IMR-90 (cell line): ENCODE results near the gene TIFAB. TPM values are rescaled to one million over a fixed set of nuclear protein-coding genes. Genes with fewer than 3 reads are reported as not detected.
"Not testable (repeated sequence)": the region's sequence is repeated elsewhere in the genome, so short reads cannot be mapped to it uniquely, and the experiment has no call there.

Source experiments
- ATAC-seq: fragments of 200-7000 bp; cut with Tn5 transposase; 2 replicates; pipeline ENCODE4 v1.9.1; 2020; ENCODE audit warnings: low read depth, mild to moderate bottlenecking, moderate library complexity
- BruUV-seq: library from RNA; stranded (reverse); fragments of 400-500 nt; replicated peaks from 2 replicates; lab custom pipeline; 2021; lab: Mats Ljungman, UMichigan
- CTCF ChIA-PET: fragments of 300-600 bp; formaldehyde crosslinking; extraction: SDS; loops from one replicate; lab custom pipeline; 2021; ENCODE audit warnings: antibody characterized with exemption; lab: Yijun Ruan, JAX
- POLR2A ChIA-PET: fragments of 300-600 bp; sonication (Branson Sonifier 250); formaldehyde crosslinking; loops from one replicate; lab custom pipeline; 2022; ENCODE audit warnings: antibody characterized with exemption; ENCODE audit not compliant: unreplicated experiment; lab: Charles Lee
- DNase-seq: peaks from one replicate; pipeline ENCODE4 v3.0.0; 2013
- H2AFZ ChIP-seq: replicated peaks from 2 replicates; pipeline ENCODE3; 2013; ENCODE audit warnings: low read length, mild to moderate bottlenecking; ENCODE audit not compliant: poor library complexity
- H2AK5ac ChIP-seq: 2 replicates; pipeline ENCODE4 v1.6.1; 2013; ENCODE audit warnings: low read depth, low read length, inconsistent platforms
- H2AK9ac ChIP-seq: replicated peaks from 2 replicates; pipeline ENCODE3; 2013; ENCODE audit warnings: mild to moderate bottlenecking, low read depth, low read length, moderate library complexity; ENCODE audit not compliant: poor library complexity
- H2BK120ac ChIP-seq: 2 replicates; pipeline ENCODE4 v1.6.1; 2013; ENCODE audit warnings: low read depth, low read length, inconsistent platforms
- H2BK15ac ChIP-seq: 3 replicates; pipeline ENCODE4 v1.6.1; 2013; ENCODE audit warnings: low read depth, low read length, inconsistent platforms
- H2BK20ac ChIP-seq: 2 replicates; pipeline ENCODE4 v1.6.1; 2013; ENCODE audit warnings: low read depth, mild to moderate bottlenecking, inconsistent platforms, low read length, moderate library complexity
- H2BK5ac ChIP-seq: 2 replicates; pipeline ENCODE4 v1.6.1; 2013; ENCODE audit warnings: mild to moderate bottlenecking, low read depth, low read length, inconsistent platforms; ENCODE audit not compliant: poor library complexity, severe bottlenecking
- H3K14ac ChIP-seq: replicated peaks from 2 replicates; pipeline ENCODE4 v1.6.1; 2013; ENCODE audit warnings: low read depth, low read length, inconsistent platforms
- H3K18ac ChIP-seq: 2 replicates; pipeline ENCODE4 v1.6.1; 2013; ENCODE audit warnings: low read depth, low read length, control low read depth
- H3K23ac ChIP-seq: 2 replicates; pipeline ENCODE4 v1.6.1; 2013; ENCODE audit warnings: low read depth, low read length, inconsistent platforms
- H3K27ac ChIP-seq: 2 replicates; pipeline ENCODE4 v1.5.1; 2013; ENCODE audit warnings: mild to moderate bottlenecking, control low read depth, low read length; ENCODE audit not compliant: insufficient read depth
- H3K27me3 ChIP-seq: 2 replicates; pipeline ENCODE4 v1.6.1; 2013; ENCODE audit warnings: low read length; ENCODE audit not compliant: control insufficient read depth, insufficient read depth
- H3K36me3 ChIP-seq: 2 replicates; pipeline ENCODE4 v1.6.1; 2013; ENCODE audit warnings: low read length, mixed read lengths; ENCODE audit not compliant: control insufficient read depth, insufficient read depth
- H3K4ac ChIP-seq: 2 replicates; pipeline ENCODE4 v1.6.1; 2013; ENCODE audit warnings: low read depth, low read length, inconsistent platforms
- H3K4me1 ChIP-seq: 2 replicates; pipeline ENCODE4 v1.6.1; 2013; ENCODE audit warnings: low read length, mixed read lengths; ENCODE audit not compliant: control insufficient read depth, insufficient read depth
- H3K4me2 ChIP-seq: 2 replicates; pipeline ENCODE4 v1.6.1; 2013; ENCODE audit warnings: low read depth, mild to moderate bottlenecking, control low read depth, low read length, moderate library complexity
- H3K4me3 ChIP-seq: 2 replicates; pipeline ENCODE4 v1.5.1; 2013; ENCODE audit warnings: low read depth, mild to moderate bottlenecking, control low read depth, low read length, moderate library complexity; ENCODE audit not compliant: insufficient read depth
- H3K56ac ChIP-seq: 2 replicates; pipeline ENCODE4 v1.6.1; 2013; ENCODE audit warnings: low read length, inconsistent platforms; ENCODE audit not compliant: insufficient read depth; ENCODE audit errors: extremely low read depth
- H3K79me1 ChIP-seq, 2 experiments: 2 replicates each; pipeline ENCODE4 v1.6.1; 2013; ENCODE audit warnings: low read length in 2 of 2, inconsistent platforms in 1 of 2, low read depth in 1 of 2
- H3K9ac ChIP-seq: 2 replicates; pipeline ENCODE4 v1.6.1; 2013; ENCODE audit warnings: low read depth, low read length, control low read depth
- H3K9me1 ChIP-seq: 2 replicates; pipeline ENCODE4 v1.6.1; 2013; ENCODE audit warnings: low read length, inconsistent platforms; ENCODE audit not compliant: insufficient read depth
- H3K9me3 ChIP-seq: 2 replicates; pipeline ENCODE4 v1.6.1; 2013; ENCODE audit warnings: low read length; ENCODE audit not compliant: control insufficient read depth, insufficient read depth
- H4K20me1 ChIP-seq: 2 replicates; pipeline ENCODE4 v1.6.1; 2013; ENCODE audit warnings: low read length, inconsistent platforms; ENCODE audit not compliant: insufficient read depth
- H4K5ac ChIP-seq: 2 replicates; pipeline ENCODE4 v1.6.1; 2013; ENCODE audit warnings: mild to moderate bottlenecking, low read depth, low read length, control low read depth
- H4K8ac ChIP-seq, 2 experiments: 2 replicates each; pipeline ENCODE4 v1.6.1; 2013; ENCODE audit warnings: low read depth in 2 of 2, low read length in 2 of 2, control low read depth in 1 of 2, inconsistent platforms in 1 of 2
- H4K91ac ChIP-seq: 2 replicates; pipeline ENCODE4 v1.6.1; 2013; ENCODE audit warnings: low read depth, low read length, inconsistent platforms; ENCODE audit not compliant: insufficient read depth
- WGBS, 2 experiments: methylation state at CpG; one replicate each; pipeline versions ENCODE4 v1.1.5 to v1.1.7; 2013; ENCODE audit warnings: missing lambda C conversion rate in 2 of 2; ENCODE audit not compliant: insufficient read length in 1 of 2; ENCODE audit errors: extremely low coverage in 2 of 2; 5-methylcytosine and 5-hydroxymethylcytosine counted together
- dilution Hi-C: fragments of 300-500 bp; cut with HindIII; formaldehyde crosslinking; loops from one replicate; pipeline ENCODE4 v1.14.3; 2018; ENCODE audit warnings: low sequenced_read_pairs; ENCODE audit not compliant: unreplicated experiment
- in situ Hi-C: fragments of 300-500 bp; cut with MboI; formaldehyde crosslinking; loops from 3 replicates; pipeline ENCODE4 v1.14.3; 2019; ENCODE audit warnings: low sequenced_read_pairs, inconsistent platforms, mixed read lengths
- intact Hi-C: fragments of 100-400 bp; cut with micrococcal nuclease; formaldehyde crosslinking; loops from 2 replicates; pipeline ENCODE4 v1.10.0; 2022
- polyA plus RNA-seq, 3 experiments: library from polyadenylated mRNA; depleted of rRNA; stranded (reverse); fragments of >200 nt; gene quantifications; 2 replicates each; pipeline ENCODE4 v1.2.3, GENCODE V29; 2012; ENCODE audit warnings: low replicate concordance in 1 of 3
- total RNA-seq: library from RNA; depleted of rRNA; stranded (reverse); fragments of >200 nt; gene quantifications from 2 replicates; pipeline ENCODE4 v1.2.3, GENCODE V29; 2012

TIFAB gene
- total and polyA plus RNA-seq, 2 of the 4 experiments (the other 2 are of a cell fraction), result not detected

- CTCF ChIA-PET, H3K9ac ChIP-seq, H3K4me2 ChIP-seq: not testable (repeated sequence)
Measured at GRCh38 chr5:135495531-135495930, 43.4 kb upstream of the TIFAB start.

More at GRCh38 chr5:135495531-135495930, 43.4 kb upstream of the TIFAB start:
- H2BK120ac ChIP-seq, H3K4me1 ChIP-seq, H2BK15ac ChIP-seq, H4K8ac ChIP-seq, BruUV-seq, H3K4me3 ChIP-seq, ATAC-seq, H3K4ac ChIP-seq, H4K5ac ChIP-seq, dilution Hi-C loops, H3K56ac ChIP-seq, H3K27ac ChIP-seq, H2AFZ ChIP-seq, DNase-seq, H3K18ac ChIP-seq, H3K9me1 ChIP-seq, H4K91ac ChIP-seq, H4K20me1 ChIP-seq, H2AK9ac ChIP-seq, H3K79me1 ChIP-seq, H3K9me3 ChIP-seq, intact Hi-C loops, H3K36me3 ChIP-seq, H2BK20ac ChIP-seq, POLR2A ChIA-PET, H2AK5ac ChIP-seq, in situ Hi-C loops, H3K23ac ChIP-seq, H2BK5ac ChIP-seq, H3K14ac ChIP-seq: not testable (repeated sequence)
- H3K27me3 ChIP-seq, result peaks cover 37% of the 10 kb centered on the region
- WGBS, 2 experiments, result 83% methylated on average over 2 of the region's 4 CpGs; no CpG with 5 or more reads in 1 of the 2 experiments
